ENCODE data around the gene CDH10. TPM values are rescaled to one million over a fixed set of nuclear protein-coding genes. Genes with fewer than 3 reads are reported as not detected.

CDH10 gene
- total and polyA plus RNA-seq, 2 of the 13 experiments (the other 11 are each of a cell fraction or from before 2014, with no cell fraction given): 0.01 to 0.04 TPM

DNA sequence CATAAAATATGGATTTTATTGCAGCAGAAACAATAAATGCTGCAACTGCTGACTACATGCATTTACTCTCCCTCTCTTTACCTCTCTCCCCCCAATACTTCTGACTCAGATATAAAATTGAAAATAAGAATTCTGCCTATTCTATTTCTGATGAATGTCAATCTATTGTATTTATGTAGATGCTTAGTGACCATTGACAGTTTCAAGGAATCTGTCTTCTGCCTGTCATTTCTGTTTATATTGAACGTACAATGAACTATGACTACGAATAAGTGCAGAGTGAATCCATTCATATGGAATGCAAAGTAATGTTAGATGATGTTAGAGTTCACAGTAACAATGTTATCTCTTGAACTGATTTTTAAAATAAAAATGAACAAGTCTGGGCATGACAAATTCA is 898 bp downstream of the CDH10 start:
- H3K27me3 ChIP-seq (ENCODE audit: control insufficient read depth in 1 of 2, insufficient read depth in 2 of 2, low read length in 2 of 2): no peaks in the 10 kb centered on the region
- H3K36me3 ChIP-seq (replicated peaks in 1 of 2; ENCODE audit: control insufficient read depth in 1 of 2, insufficient read depth in 2 of 2, low read length in 2 of 2): no peaks in the 10 kb centered on the region
- no peak overlapping the region for H3K27ac ChIP-seq (ENCODE audit: extremely low read length, insufficient read depth, low read length)
- no peak for DNase-seq (ENCODE audit: low spot score)
- no peaks in the 10 kb centered on the region for H3K79me2 ChIP-seq (ENCODE audit: insufficient read depth, low read length)
- no peak overlapping the region for H2AFZ ChIP-seq (ENCODE audit: low read length)
- intact Hi-C loops (cut with micrococcal nuclease; ENCODE audit: unreplicated experiment): loop anchor here (5.0 kb wide), 1 partner anchor 412 kb away; no protein-coding TSS in a partner anchor
- WGBS (ENCODE audit: low lambda C conversion rate): 2% methylated on average over 2 of the region's 2 CpGs
- no peaks in the 10 kb centered on the region for H3K9me3 ChIP-seq (ENCODE audit: low read length)
- no peak for FAIRE-seq
- H3K4me1 ChIP-seq (ENCODE audit: insufficient read depth, low read length): no peaks in the 10 kb centered on the region
- CTCF ChIA-PET (ENCODE audit: low intra/inter-chr PET ratio, low total read pairs): no interaction called here
- in situ Hi-C loops (cut with HindIII; ENCODE audit: extremely low pct_ligation_motif_present, low pct_unique_long_range_greater_than_20kb): no loop called here
- no peak overlapping the region for H3K4me3 ChIP-seq (replicated peaks in 1 of 3; ENCODE audit: insufficient read depth in 1 of 3, low read depth in 2 of 3, low read length in 3 of 3)
- H4K20me1 ChIP-seq (ENCODE audit: insufficient read depth, low read length): no peaks in the 10 kb centered on the region
- ATAC-seq: no peak
- BruUV-seq (replicated peaks): no TSS peak
- no peak overlapping the region for H3K9ac ChIP-seq (ENCODE audit: insufficient read depth, low read depth, low read length)
- H3K4me2 ChIP-seq (ENCODE audit: low read depth, low read length): no peak overlapping the region
- POLR2A ChIA-PET: no interaction called here
- TF ChIP-seq MAFK (conservative IDR thresholded peaks at IDR 0.05 in 1 of 2, IDR thresholded peaks at IDR 0.05 in 1 of 2; ENCODE audit: low read length in 2 of 2) (no peak), ZEB1 (IDR thresholded peaks at IDR 0.05; ENCODE audit: insufficient replicate concordance, low read depth) (no peak), DPF2 (CRISPR knock-in tag; IDR thresholded peaks at IDR 0.05; ENCODE audit: borderline replicate concordance, low read depth) (no peak), ZMAT3 (CRISPR knock-in tag; conservative IDR thresholded peaks at IDR 0.05) (no peak), SP5 (CRISPR knock-in tag; IDR thresholded peaks at IDR 0.05; ENCODE audit: borderline replicate concordance, low read depth) (no peak), FLYWCH1 (CRISPR knock-in tag; IDR thresholded peaks at IDR 0.05) (no peak), BRCA1 (CRISPR knock-in tag; IDR thresholded peaks at IDR 0.05) (no peak), SP1 (IDR thresholded peaks at IDR 0.05) (no peak), SP1 (CRISPR knock-in tag; IDR thresholded peaks at IDR 0.05) (no peak), POLR2AphosphoS5 (IDR thresholded peaks at IDR 0.05; ENCODE audit: low read depth, low read length) (no peak), ZFP1 (CRISPR knock-in tag; IDR thresholded peaks at IDR 0.05) (no peak), DNMT3B (CRISPR knock-in tag; conservative IDR thresholded peaks at IDR 0.05) (no peak), MED8 (CRISPR knock-in tag; IDR thresholded peaks at IDR 0.05; ENCODE audit: insufficient replicate concordance) (no peak)
- TF ChIP-seq, protein P1, sequence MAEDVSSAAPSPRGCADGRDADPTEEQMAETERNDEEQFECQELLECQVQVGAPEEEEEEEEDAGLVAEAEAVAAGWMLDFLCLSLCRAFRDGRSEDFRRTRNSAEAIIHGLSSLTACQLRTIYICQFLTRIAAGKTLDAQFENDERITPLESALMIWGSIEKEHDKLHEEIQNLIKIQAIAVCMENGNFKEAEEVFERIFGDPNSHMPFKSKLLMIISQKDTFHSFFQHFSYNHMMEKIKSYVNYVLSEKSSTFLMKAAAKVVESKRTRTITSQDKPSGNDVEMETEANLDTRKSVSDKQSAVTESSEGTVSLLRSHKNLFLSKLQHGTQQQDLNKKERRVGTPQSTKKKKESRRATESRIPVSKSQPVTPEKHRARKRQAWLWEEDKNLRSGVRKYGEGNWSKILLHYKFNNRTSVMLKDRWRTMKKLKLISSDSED (CRISPR knock-in tag; IDR thresholded peaks at IDR 0.05): no peak
- TF ChIP-seq, protein P2, sequence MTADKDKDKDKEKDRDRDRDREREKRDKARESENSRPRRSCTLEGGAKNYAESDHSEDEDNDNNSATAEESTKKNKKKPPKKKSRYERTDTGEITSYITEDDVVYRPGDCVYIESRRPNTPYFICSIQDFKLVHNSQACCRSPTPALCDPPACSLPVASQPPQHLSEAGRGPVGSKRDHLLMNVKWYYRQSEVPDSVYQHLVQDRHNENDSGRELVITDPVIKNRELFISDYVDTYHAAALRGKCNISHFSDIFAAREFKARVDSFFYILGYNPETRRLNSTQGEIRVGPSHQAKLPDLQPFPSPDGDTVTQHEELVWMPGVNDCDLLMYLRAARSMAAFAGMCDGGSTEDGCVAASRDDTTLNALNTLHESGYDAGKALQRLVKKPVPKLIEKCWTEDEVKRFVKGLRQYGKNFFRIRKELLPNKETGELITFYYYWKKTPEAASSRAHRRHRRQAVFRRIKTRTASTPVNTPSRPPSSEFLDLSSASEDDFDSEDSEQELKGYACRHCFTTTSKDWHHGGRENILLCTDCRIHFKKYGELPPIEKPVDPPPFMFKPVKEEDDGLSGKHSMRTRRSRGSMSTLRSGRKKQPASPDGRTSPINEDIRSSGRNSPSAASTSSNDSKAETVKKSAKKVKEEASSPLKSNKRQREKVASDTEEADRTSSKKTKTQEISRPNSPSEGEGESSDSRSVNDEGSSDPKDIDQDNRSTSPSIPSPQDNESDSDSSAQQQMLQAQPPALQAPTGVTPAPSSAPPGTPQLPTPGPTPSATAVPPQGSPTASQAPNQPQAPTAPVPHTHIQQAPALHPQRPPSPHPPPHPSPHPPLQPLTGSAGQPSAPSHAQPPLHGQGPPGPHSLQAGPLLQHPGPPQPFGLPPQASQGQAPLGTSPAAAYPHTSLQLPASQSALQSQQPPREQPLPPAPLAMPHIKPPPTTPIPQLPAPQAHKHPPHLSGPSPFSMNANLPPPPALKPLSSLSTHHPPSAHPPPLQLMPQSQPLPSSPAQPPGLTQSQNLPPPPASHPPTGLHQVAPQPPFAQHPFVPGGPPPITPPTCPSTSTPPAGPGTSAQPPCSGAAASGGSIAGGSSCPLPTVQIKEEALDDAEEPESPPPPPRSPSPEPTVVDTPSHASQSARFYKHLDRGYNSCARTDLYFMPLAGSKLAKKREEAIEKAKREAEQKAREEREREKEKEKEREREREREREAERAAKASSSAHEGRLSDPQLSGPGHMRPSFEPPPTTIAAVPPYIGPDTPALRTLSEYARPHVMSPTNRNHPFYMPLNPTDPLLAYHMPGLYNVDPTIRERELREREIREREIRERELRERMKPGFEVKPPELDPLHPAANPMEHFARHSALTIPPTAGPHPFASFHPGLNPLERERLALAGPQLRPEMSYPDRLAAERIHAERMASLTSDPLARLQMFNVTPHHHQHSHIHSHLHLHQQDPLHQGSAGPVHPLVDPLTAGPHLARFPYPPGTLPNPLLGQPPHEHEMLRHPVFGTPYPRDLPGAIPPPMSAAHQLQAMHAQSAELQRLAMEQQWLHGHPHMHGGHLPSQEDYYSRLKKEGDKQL (CRISPR knock-in tag; IDR thresholded peaks at IDR 0.05; ENCODE audit: low read depth): no peak
- TF ChIP-seq, protein P3, sequence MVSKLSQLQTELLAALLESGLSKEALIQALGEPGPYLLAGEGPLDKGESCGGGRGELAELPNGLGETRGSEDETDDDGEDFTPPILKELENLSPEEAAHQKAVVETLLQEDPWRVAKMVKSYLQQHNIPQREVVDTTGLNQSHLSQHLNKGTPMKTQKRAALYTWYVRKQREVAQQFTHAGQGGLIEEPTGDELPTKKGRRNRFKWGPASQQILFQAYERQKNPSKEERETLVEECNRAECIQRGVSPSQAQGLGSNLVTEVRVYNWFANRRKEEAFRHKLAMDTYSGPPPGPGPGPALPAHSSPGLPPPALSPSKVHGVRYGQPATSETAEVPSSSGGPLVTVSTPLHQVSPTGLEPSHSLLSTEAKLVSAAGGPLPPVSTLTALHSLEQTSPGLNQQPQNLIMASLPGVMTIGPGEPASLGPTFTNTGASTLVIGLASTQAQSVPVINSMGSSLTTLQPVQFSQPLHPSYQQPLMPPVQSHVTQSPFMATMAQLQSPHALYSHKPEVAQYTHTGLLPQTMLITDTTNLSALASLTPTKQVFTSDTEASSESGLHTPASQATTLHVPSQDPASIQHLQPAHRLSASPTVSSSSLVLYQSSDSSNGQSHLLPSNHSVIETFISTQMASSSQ (IDR thresholded peaks at IDR 0.05; ENCODE audit: low read depth): no peak
- TF ChIP-seq, protein P3 (CRISPR knock-in tag; IDR thresholded peaks at IDR 0.05; ENCODE audit: borderline replicate concordance): no peak

Measured in HepG2 (cell line).